ENCODE data around the gene ADAT2.

Gene ADAT2

GRCh38 chr6:143396497-143397226 lies 53.8 kb downstream of the ADAT2 start:
- DNase-seq, result no peak

- DNase-seq, result no peak
Observed at GRCh38 chr6:143395699-143396098, 54.8 kb downstream of the ADAT2 start.

DNA sequence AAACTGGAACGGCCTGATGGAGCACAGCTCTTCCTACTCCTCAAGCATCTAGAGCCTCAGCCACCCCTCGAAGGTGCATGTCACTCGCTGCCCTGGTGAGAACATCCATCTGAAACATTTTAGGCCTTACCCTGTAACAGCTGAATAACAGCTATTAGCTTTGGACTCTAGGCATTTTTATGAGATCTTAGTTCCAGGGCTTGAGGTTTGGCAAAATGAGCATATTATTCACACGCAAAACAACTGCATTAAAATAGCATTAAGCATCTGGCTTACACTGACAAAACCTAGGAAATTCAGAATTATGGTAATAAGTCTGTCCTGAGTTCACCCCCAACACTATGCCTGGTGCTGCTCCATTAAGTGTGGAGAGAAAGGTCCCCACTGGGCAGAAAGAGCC lies 56.1 kb downstream of the ADAT2 start:
- no peak for DNase-seq

DNA sequence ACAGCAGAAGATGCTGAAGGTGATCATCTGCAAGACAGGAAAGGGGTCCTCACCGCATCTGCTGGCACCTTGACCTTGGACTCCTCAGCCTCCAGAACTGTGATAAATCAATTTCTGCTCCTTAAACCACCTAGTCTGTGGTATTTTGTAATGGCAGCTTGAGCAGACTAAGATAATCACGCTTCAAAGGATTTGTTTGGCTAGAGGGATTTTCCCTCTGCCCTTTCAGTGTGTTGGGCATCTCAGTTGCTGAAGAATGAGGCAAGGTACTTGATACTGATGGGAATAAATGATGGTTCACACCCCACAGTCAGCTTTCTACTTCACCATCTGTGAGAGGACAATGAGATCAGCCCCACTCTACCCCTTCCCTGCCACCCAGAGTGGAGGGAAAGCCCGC lies 60.2 kb downstream of the ADAT2 start:
- no peak for DNase-seq

- no peak for DNase-seq
Observed at GRCh38 chr6:143385636-143386035, 64.9 kb downstream of the ADAT2 start.

GRCh38 chr6:143376861-143377260 lies 73.6 kb downstream of the ADAT2 start:
- DNase-seq, result no peak

DNA sequence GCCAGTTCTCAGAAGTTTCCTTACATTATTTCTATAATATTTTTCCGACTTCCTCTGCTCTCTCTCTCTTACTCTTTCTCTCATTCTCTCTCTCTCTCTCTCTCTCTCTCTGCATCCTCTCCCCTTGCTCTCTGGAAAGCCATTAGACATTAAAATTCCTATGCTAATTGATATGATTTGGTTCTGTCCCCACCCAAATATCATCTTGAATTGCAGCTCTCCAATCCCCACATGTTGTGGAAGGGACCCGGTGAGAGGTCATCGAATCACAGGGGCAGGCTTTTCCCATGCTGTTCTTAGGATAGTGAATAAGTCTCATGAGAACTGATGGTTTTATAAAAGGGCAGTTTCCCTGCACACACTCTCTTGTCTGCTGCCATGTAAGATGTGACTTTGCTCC lies 74.1 kb downstream of the ADAT2 start:
- no peak for DNase-seq

GRCh38 chr6:143375022-143375585 lies 75.4 kb downstream of the ADAT2 start:
- DNase-seq, result no peak

DNA sequence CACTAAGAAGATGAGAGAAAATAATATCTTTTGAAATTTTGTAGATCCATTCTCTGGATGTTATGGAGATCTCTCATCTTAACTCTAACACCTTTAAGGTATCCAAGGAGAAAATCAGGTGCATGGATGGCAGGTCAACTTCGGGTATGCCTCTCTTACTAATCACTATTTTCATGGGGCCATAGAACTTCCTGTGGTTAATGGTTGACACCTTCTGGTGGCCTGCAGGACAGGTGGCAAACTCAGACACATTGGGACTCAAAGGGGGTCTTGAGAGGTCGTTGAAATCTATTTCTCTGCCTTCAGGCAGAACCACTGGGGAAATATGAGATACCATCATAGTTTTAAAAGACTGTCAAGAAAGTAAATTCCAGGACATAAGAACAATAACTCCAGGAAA lies 76.5 kb downstream of the ADAT2 start:
- no peak for DNase-seq
